ENCODE measurements around the gene SLC38A6. TPM values are rescaled to one million over a fixed set of nuclear protein-coding genes. Genes with fewer than 3 reads are reported as not detected.

The SLC38A6 gene
- total RNA-seq, 1 donor = 74.9 TPM

- peak; percentile 82 for DNase-seq (ENCODE audit: low read depth)
Observed at GRCh38 chr14:60965402-60965801, 15.6 kb upstream of the SLC38A6 start.

DNA sequence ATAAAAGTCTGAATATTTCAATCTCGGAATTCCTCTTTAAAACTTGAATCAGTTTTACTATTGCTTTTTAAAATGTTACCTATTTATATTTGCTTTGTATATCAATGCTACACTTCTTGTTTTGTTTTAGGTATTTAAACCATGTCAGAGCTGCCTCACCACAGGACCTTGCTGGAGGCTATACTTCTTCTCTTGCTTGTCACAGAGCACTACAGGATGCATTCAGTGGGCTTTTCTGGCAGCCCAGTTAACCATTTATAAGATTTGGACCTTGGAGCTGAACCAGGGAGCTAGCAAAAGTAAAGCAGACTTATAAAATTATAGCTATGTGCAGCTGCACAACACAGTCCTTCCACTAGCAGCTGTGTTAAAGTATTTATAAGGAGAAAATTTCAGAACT, 12.9 kb upstream of the SLC38A6 start:
- no peak overlapping the region for H3K4me3 ChIP-seq (ENCODE audit: low read depth, low read length)
- DNase-seq (ENCODE audit: low read depth) = no peak
- TF ChIP-seq, protein P1, sequence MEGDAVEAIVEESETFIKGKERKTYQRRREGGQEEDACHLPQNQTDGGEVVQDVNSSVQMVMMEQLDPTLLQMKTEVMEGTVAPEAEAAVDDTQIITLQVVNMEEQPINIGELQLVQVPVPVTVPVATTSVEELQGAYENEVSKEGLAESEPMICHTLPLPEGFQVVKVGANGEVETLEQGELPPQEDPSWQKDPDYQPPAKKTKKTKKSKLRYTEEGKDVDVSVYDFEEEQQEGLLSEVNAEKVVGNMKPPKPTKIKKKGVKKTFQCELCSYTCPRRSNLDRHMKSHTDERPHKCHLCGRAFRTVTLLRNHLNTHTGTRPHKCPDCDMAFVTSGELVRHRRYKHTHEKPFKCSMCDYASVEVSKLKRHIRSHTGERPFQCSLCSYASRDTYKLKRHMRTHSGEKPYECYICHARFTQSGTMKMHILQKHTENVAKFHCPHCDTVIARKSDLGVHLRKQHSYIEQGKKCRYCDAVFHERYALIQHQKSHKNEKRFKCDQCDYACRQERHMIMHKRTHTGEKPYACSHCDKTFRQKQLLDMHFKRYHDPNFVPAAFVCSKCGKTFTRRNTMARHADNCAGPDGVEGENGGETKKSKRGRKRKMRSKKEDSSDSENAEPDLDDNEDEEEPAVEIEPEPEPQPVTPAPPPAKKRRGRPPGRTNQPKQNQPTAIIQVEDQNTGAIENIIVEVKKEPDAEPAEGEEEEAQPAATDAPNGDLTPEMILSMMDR (IDR thresholded peaks at IDR 0.05; ENCODE audit: insufficient read depth, low read length) = no peak

More at GRCh38 chr14:60965402-60965801, 15.6 kb upstream of the SLC38A6 start:
- TF ChIP-seq, protein P1 (IDR thresholded peaks at IDR 0.05; ENCODE audit: insufficient read depth, low read length) = no peak
- no peak overlapping the region for H3K4me3 ChIP-seq (ENCODE audit: low read depth, low read length)

DNA sequence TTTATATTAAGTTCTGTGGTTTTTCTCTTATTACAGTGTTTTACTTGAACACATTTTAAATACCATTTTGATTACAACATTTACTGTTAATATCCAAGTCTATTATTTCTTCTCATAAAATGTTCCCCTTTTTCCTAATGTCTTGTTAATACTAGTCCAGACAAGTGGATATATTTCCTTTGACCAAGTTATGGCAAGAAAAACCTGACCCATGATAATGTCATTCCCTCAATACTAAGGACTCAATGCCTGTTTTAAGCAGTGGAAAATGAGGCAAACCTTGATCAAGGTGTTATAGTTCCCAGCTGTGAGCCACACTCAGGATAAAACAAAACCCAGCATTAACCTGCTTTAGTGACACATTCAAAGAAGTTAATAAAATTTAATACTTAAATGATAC, 12.4 kb upstream of the SLC38A6 start:
- no peak overlapping the region for H3K4me3 ChIP-seq (ENCODE audit: low read depth, low read length)

DNA sequence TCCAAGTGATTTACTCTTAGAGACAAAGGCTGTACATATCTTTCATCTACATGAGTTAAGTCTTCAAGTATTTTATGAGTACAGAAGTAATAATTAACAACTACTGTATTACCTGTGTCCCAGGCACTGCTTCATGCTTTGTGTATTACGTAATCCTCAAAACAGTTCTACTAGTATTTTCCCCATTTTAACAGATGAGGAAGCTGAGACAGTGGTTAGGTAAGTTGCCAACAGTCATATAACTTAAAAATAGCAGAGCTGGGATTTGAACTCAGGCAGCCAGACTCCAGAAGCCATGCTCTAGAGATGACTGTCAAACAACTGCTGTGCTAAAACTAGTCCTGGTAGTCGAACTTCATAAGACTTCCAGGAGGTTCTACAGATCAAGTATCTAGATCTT, 10.9 kb upstream of the SLC38A6 start:
- no peak overlapping the region for H3K4me3 ChIP-seq (ENCODE audit: low read depth, low read length)
- no peak for DNase-seq (ENCODE audit: low read depth)
- TF ChIP-seq, protein P1 (IDR thresholded peaks at IDR 0.05; ENCODE audit: insufficient read depth, low read length) = no peak

More for the DNA sequence above, 12.4 kb upstream of the SLC38A6 start:
- no peak for DNase-seq (ENCODE audit: low read depth)
- TF ChIP-seq, protein P1 (IDR thresholded peaks at IDR 0.05; ENCODE audit: insufficient read depth, low read length) = no peak

- TF ChIP-seq, protein P1 (IDR thresholded peaks at IDR 0.05; ENCODE audit: insufficient read depth, low read length) = no peak
- DNase-seq (ENCODE audit: low read depth) = no peak
- no peak overlapping the region for H3K4me3 ChIP-seq (ENCODE audit: low read depth, low read length)
Observed at GRCh38 chr14:60971271-60971670, 9.8 kb upstream of the SLC38A6 start.

- no peak for DNase-seq (ENCODE audit: low read depth)
- TF ChIP-seq, protein P1 (IDR thresholded peaks at IDR 0.05; ENCODE audit: insufficient read depth, low read length) = no peak
- no peak overlapping the region for H3K4me3 ChIP-seq (ENCODE audit: low read depth, low read length)
Observed at GRCh38 chr14:60972295-60972694, 8.8 kb upstream of the SLC38A6 start.

- TF ChIP-seq, protein P1 (IDR thresholded peaks at IDR 0.05; ENCODE audit: insufficient read depth, low read length) = no peak
- no peak for DNase-seq (ENCODE audit: low read depth)
- H3K4me3 ChIP-seq (ENCODE audit: low read depth, low read length) = no peak overlapping the region
Observed at GRCh38 chr14:60973070-60973469, 8.0 kb upstream of the SLC38A6 start.
